IMR-90 (cell line): ENCODE measurements around the gene NPW.

Source experiments
- CEBPB ChIP-seq: IDR thresholded peaks from 2 replicates; pipeline ENCODE4 v1.6.1; 2012; ENCODE audit warnings: low read depth, low read length, improper control_type of control experiment
- CHD1 ChIP-seq: IDR thresholded peaks from 2 replicates; pipeline ENCODE4 v1.6.1; 2012; ENCODE audit warnings: low read depth, low read length, improper control_type of control experiment
- CTCF ChIP-seq: conservative IDR thresholded peaks from 2 replicates; pipeline ENCODE4 v1.5.1; 2012; ENCODE audit warnings: mild to moderate bottlenecking, low read depth, low read length, improper control_type of control experiment
- ELK1 ChIP-seq: fragments of 150-350 bp; IDR thresholded peaks from 2 replicates; pipeline ENCODE4 v1.6.1; 2016; ENCODE audit warnings: low read depth, mild to moderate bottlenecking, low read length, moderate library complexity, borderline replicate concordance
- FOS ChIP-seq: fragments of 150-350 bp; IDR thresholded peaks from 2 replicates; pipeline ENCODE4 v1.6.1; 2016; ENCODE audit warnings: low read depth, low read length
- MAFK ChIP-seq: IDR thresholded peaks from 2 replicates; pipeline ENCODE4 v1.6.1; 2012; ENCODE audit warnings: low read depth, low read length, improper control_type of control experiment
- POLR2A ChIP-seq: IDR thresholded peaks from 2 replicates; pipeline ENCODE4 v1.6.1; 2012; ENCODE audit warnings: mild to moderate bottlenecking, low read depth, low read length
- RAD21 ChIP-seq: IDR thresholded peaks from 2 replicates; pipeline ENCODE4 v1.6.1; 2012; ENCODE audit warnings: low read length, improper control_type of control experiment
- RCOR1 ChIP-seq: IDR thresholded peaks from 2 replicates; pipeline ENCODE4 v1.6.1; 2012; ENCODE audit warnings: mild to moderate bottlenecking, low read length, improper control_type of control experiment; ENCODE audit not compliant: insufficient replicate concordance
- RFX5 ChIP-seq: IDR thresholded peaks from 2 replicates; pipeline ENCODE4 v1.8.0; 2012; ENCODE audit warnings: low read depth, mild to moderate bottlenecking, low read length, moderate library complexity
- SMC3 ChIP-seq: fragments of 150-350 bp; IDR thresholded peaks from 2 replicates; pipeline ENCODE4 v1.6.1; 2016; ENCODE audit warnings: low read depth, mild to moderate bottlenecking, antibody characterized with exemption, low read length, moderate library complexity
- USF2 ChIP-seq: fragments of 150-350 bp; IDR thresholded peaks from 2 replicates; pipeline ENCODE4 v1.6.1; 2017; ENCODE audit warnings: mild to moderate bottlenecking, antibody characterized with exemption, low read length, low read depth

GRCh38 chr16:2042986-2043666, 23.5 kb downstream of the NPW start:
- TF ChIP-seq CTCF = no peak
- TF ChIP-seq POLR2A = no peak
- TF ChIP-seq CEBPB = no peak
- TF ChIP-seq RAD21 = no peak
- no peak for TF ChIP-seq RCOR1
- no peak for TF ChIP-seq ELK1
- TF ChIP-seq RFX5 = no peak
- TF ChIP-seq SMC3 = no peak
- TF ChIP-seq MAFK = no peak
- TF ChIP-seq USF2 = no peak
- no peak for TF ChIP-seq CHD1
- no peak for TF ChIP-seq FOS
